AG09309 (cell line): ENCODE data around the gene LSG1.

Experiments
- DNase-seq: peaks from one replicate; pipeline ENCODE4 v3.0.0-alpha.2; 2010; ENCODE audit warnings: low read depth
- H3K4me3 ChIP-seq: 2 replicates; pipeline ENCODE4 v1.5.1; 2011; ENCODE audit warnings: mild to moderate bottlenecking, low read depth, low read length, moderate library complexity; ENCODE audit not compliant: control insufficient read depth
- CTCF ChIP-seq: IDR thresholded peaks from 2 replicates; pipeline ENCODE4 v1.5.1; 2011; ENCODE audit warnings: mild to moderate bottlenecking, low read depth, low read length, inconsistent platforms; ENCODE audit not compliant: insufficient read depth, control insufficient read depth; ENCODE audit errors: missing control alignments

LSG1 gene

GRCh38 chr3:194675081-194675640, 3.2 kb upstream of the LSG1 start:
- no peak for DNase-seq
- no peak for TF ChIP-seq CTCF
- H3K4me3 ChIP-seq, result no peak overlapping the region

DNA sequence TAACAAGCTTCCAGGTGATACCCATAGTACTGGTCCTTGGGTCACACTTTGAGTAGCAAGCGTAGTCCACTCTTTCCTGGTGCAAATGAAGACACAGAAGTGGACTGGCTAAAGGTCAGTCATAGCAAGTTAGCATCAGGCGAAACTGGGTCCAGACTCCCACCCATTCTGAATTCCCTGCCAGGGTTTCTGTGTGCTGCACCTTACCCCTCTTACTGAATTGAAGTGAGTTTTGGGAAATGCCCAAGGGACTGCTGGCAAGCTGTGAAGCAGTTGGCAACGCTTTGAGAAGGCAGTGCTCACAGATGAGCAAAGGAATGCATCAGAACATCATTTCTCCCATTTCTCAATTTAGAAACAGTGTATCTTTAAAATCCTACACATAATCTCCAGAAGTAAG, 1.8 kb upstream of the LSG1 start:
- no peak for DNase-seq
- H3K4me3 ChIP-seq, result no peak overlapping the region
- no peak for TF ChIP-seq CTCF

DNA sequence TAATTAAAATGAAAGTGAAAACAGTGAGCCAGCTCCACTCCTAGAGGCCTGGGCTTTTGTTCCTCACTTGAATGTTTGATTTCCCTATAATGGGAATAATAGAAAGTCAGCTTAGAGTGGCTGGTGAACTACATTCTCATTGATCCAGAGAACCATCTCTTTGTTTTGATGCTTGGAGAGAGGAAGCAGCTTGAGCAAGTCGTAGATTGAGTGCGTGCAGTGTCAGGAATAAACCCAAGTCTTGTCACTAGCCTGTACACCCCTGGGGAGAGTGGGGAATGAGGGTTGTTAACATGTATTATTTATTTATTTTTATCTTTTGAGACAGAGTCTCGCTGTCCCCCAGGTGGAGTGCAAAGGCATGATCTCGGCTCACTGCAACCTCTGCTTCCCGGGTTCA, 885 bp upstream of the LSG1 start:
- DNase-seq, result no peak
- H3K4me3 ChIP-seq, result peak overlapping the region; percentile 79
- TF ChIP-seq CTCF, result no peak

DNA sequence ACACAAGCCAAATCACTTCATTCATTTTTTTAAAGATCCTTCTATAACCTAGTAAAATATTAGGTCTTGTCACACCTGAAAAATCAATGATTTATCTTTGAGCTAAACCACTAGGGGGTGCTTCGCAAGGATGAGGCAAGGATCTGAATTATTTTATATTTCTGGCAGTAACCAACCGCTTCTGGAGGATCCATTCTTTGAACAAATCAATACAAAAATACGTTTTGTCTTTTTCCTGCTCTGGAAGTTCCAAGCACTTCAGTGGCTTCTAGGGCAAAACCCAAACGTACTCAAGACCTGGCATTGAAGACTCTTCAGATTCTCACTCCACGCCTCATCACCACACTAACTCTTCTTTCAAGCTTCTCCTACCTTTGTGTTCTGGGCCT, 486 bp downstream of the LSG1 start:
- peak overlapping the region; percentile 79 for H3K4me3 ChIP-seq
- TF ChIP-seq CTCF, result peak; percentile 58
- DNase-seq, result no peak

DNA sequence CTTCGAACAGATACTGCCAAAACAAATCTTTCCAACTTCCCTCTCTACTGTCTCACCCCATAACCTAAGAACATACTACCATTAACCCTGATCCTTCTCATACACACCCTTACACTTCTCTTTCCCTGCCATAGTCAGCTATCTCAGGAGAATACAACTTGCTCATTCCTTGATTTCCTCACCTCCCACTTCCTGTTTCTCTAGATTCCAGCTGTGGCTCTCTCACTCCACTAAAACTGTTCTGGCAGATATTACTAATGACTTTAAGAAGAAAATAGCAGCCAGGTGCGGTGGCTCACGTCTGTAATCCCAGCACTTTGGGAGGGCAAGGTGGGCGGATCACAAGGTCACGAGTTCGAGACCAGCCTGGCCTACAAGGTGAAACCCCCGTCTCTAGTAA, 4.6 kb downstream of the LSG1 start:
- no peak for TF ChIP-seq CTCF
- DNase-seq, result no peak
- H3K4me3 ChIP-seq, result no peak overlapping the region

DNA sequence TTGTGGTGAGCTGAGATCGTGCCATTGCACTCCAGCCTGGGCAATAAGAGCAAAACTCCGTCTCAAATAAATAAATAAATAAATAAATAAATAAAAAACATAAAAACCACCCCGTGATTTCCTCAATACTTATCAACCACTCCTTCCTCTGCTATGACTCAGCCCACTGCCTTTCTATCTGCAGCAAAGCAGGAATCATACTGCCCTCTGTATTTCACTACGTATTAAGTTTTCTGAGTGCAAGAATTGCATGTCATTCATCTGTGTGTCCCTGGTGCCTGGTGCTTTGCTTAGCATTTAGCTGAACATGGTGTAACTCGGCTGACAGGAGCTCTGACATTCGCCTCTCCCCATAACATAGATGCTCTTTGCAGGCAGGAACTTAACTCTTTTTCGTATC, 7.1 kb downstream of the LSG1 start:
- TF ChIP-seq CTCF, result no peak
- DNase-seq, result no peak
- no peak overlapping the region for H3K4me3 ChIP-seq

- no peak for TF ChIP-seq CTCF
- DNase-seq, result no peak
- no peak overlapping the region for H3K4me3 ChIP-seq
Measured at GRCh38 chr3:194661946-194662345, 10.0 kb downstream of the LSG1 start.
